OCI-M2 (cell line): ENCODE measurements around the gene IQGAP1.
A peak's percentile ranks its signal among the peaks of the same experiment; 100 is the strongest.
"Not testable (repeated sequence)": the region's sequence is repeated elsewhere in the genome, so short reads cannot be mapped to it uniquely, and the experiment has no call there.

Source experiments
- DNase-seq: peaks from one replicate; lab custom pipeline; 2025; ENCODE audit not compliant: unreplicated experiment; lab: John Stamatoyannopoulos, UW

Gene IQGAP1, protein sequence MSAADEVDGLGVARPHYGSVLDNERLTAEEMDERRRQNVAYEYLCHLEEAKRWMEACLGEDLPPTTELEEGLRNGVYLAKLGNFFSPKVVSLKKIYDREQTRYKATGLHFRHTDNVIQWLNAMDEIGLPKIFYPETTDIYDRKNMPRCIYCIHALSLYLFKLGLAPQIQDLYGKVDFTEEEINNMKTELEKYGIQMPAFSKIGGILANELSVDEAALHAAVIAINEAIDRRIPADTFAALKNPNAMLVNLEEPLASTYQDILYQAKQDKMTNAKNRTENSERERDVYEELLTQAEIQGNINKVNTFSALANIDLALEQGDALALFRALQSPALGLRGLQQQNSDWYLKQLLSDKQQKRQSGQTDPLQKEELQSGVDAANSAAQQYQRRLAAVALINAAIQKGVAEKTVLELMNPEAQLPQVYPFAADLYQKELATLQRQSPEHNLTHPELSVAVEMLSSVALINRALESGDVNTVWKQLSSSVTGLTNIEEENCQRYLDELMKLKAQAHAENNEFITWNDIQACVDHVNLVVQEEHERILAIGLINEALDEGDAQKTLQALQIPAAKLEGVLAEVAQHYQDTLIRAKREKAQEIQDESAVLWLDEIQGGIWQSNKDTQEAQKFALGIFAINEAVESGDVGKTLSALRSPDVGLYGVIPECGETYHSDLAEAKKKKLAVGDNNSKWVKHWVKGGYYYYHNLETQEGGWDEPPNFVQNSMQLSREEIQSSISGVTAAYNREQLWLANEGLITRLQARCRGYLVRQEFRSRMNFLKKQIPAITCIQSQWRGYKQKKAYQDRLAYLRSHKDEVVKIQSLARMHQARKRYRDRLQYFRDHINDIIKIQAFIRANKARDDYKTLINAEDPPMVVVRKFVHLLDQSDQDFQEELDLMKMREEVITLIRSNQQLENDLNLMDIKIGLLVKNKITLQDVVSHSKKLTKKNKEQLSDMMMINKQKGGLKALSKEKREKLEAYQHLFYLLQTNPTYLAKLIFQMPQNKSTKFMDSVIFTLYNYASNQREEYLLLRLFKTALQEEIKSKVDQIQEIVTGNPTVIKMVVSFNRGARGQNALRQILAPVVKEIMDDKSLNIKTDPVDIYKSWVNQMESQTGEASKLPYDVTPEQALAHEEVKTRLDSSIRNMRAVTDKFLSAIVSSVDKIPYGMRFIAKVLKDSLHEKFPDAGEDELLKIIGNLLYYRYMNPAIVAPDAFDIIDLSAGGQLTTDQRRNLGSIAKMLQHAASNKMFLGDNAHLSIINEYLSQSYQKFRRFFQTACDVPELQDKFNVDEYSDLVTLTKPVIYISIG (N-terminal part only)

DNA sequence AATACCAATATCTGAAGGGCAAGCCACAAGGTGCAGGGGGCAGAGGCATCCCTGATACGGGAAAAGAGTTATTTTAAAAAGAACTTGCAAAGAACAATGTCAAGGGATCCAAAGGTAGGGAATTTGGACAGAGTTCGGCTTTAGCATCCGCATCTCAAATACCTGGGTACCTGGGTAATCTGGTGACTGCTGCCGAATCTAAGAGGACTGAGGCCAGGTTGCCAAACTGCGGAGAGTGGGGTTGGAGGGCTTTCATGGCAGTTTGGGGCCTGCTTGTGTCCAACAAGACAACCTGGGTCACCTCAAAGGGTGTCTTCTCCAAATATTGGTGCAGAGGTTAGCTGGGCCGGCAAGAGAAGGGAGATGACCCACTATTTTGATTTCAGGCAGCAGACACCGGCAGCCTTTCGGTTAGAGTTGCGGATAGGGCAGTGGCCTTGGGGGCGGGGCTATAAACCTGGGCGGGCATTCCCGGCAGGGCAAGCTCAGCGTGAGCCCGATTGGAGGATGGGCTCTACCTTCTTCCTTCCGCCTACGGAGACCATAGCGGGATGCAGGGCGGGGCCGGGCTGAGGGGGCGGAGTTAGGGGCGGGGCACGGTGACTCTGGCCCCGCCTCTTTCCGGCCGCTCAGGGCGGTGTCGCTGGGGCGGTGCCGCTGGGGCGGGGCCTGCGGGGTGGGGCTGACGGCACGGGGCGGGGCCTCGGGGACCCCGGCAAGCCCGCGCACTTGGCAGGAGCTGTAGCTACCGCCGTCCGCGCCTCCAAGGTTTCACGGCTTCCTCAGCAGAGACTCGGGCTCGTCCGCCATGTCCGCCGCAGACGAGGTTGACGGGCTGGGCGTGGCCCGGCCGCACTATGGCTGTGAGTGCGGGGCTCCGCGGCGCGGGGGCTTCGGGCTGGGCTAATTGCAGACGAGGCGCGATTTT, at the start of gene IQGAP1:
Gene IQGAP1, plus strand, starts transcription at position 709 of the 928 bp plus-strand sequence. Its CDS starts 100 bp downstream, at position 809.
- peak; percentile 78 for DNase-seq

DNA sequence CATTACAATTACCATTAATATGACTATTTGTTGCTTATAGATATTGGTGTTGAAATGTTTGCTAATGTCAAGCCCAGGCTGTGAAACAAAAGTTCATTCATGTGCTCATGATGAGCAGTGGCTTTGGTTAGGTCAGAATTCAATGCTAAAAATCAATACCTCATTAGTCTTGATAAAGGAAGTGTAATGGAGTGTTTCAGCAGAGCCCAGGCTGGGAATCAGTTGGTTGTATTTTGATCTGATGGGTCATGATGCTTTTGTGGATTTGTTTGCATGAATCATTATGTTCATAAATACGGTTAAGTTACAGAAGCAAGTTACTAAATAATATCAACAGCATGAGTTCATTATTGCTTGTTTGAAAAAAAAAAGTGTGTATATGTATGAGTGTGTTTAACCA, 49.5 kb upstream of the IQGAP1 start:
- DNase-seq = no peak

DNA sequence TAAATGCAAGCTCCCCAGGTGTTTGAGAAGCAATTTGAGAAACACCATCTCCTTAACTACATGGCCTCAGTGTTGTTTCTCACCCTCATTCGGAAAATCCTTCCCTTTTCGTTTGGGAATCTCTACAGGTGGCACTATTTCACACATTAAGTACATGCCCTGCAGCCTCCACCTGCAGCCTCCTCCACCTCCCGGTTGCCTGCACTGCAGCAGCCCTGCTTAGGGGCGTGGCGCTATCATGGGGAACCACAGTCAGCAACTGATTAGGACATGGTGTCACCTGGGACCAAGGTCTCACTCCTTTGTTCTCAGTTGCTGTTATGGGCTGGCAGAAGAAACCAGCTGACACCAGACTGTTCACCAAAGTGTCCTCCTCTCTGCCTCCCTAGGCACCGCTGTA, 47.7 kb upstream of the IQGAP1 start:
- DNase-seq = no peak

DNA sequence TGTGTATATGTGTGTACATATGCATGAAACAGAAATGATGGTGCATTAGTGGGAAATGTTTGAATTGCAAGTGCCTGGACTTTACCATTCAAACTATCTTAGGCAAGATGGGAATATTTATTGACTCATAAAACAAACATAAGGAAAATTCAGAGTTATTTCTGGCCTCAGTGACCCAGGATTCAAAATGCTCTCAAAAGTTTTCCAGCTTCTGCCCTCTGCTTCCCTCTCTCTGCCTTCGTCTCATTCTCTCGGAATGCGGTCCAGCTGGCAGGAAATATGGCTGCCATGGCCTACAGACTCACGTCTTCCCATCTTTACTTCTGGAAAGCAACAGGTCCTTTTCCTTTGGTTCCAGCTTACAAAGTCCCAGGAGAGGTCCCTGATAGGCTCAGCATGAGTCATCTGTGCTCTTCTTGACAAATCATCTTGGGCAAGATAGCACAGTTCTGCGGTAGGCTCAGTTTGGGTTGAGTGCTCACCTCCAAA, 44.7 kb upstream of the IQGAP1 start:
- no peak for DNase-seq

DNA sequence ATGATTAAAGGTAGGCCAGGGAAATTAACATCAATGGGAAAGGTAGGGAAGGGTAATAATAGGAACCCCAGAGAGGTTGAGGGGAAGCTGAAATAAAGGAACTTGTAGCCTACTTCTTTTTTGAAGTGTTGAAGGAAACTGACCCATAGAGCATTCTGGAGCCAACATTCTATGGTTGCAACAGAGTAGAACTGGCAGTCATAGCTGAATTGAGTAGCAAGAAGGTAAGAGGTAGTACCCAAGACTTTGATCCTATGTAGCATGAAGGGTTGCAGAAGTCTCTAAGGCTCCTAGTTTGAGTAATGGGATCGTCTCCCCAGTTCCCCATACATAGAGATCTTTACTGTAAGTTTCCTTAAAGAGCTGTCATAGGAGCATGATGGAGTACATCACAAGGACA, 43.4 kb upstream of the IQGAP1 start:
- no peak for DNase-seq

DNA sequence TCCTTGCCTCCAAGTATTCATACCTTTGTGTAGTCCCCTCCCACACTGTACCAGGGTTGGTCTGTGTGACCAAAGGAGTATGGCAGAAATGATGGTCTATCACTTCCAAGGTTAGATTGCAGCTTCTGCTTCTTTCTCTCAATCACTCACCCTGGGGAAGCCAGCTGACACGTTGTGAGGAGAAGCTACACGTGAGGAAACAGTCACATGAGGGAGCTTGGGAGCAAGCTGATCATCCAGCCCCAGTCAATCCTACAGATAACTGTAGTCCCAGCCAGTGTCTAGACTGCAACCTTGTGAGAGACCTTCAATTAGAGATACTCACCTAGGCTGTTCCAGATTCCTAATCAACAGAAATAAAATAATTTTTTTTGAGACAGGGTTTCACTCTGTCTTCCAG, 42.2 kb upstream of the IQGAP1 start:
- no peak for DNase-seq

DNA sequence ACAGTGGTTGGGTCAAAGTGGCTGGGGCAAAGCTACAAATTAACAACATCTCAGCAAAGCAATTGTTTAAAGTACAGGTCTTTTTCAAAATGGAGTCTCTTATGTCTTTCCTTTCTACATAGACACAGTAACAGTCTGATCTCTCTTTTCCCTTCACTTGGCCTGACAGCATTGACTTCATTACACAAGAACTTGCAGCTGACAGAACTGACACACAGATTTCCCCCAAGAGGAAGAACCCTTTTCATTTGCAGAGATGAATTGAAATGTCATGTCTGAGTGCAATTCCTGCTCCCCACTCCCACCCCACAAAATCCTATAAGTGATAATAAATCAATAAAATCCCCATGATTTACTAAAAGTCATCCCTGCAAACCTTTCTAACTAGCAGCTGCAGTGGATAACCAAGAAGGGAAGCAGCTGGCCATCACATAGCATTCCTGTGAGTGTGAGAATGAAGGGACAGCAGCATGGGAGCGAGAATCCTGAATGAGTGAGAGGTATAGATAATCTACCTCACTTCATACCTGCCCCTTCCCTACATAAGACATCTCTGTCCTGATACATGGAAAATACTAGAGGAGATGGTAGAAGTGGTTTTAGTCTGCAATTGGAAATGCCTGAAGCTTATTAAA, 40.5 kb upstream of the IQGAP1 start:
- DNase-seq = not testable (repeated sequence)

DNA sequence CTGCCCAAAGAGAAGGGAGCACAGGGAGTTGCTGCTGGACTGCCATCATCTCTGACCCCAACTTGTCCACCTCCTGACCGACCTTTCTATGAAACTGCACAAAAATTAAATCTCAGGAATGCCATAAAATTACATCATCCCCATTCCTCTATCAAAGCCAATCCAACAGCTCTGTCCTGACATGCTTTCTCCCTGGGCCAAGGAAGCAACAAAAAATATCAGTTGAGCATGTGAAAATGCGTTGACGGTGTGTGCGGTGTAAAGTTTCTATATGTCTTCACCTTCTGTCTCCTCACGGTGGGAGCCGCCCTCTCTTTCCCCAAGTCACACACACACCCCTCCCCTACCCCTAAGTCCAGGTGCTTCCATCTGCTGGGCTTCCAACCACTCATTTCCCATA, 39.6 kb upstream of the IQGAP1 start:
- DNase-seq = no peak

DNA sequence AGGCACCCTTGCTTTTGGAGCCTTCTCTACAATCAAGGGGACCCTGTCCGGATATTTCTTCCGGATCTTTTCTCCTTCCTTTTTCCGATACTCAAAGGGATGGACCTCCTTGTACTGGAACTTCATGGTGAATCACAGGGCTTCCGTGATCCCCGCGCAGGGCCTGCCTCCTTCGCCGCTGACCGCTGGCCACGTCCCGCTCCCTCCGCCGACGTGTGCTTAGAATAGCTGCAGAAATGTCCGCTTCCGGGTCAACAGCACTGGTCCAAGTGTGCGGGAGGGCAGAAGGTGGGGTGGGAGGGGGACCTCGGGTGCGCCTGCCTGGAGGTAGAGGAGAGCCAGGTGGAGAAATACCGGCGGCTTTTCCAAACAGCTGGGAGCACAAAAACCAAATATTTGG, 39.0 kb upstream of the IQGAP1 start:
- DNase-seq = no peak

DNA sequence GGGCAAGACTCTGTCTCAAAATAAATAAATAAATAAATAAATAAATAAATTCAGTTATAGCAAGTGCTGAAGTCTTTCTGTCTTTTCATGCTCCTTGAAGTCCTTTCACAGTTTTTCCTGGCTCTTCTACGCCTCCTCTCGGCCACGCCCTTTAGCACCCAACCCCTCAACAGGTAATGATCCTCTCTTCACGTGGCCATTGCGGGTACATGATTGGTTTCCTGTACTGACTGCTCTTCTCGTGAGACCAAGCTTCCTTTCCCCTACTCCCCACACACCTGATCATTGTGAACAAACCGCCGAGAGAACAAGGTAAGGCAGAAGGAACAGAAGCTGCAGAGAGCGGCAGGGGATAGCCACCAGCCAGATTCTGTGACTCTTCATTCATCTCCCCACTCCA, 38.2 kb upstream of the IQGAP1 start:
- no peak for DNase-seq

DNA sequence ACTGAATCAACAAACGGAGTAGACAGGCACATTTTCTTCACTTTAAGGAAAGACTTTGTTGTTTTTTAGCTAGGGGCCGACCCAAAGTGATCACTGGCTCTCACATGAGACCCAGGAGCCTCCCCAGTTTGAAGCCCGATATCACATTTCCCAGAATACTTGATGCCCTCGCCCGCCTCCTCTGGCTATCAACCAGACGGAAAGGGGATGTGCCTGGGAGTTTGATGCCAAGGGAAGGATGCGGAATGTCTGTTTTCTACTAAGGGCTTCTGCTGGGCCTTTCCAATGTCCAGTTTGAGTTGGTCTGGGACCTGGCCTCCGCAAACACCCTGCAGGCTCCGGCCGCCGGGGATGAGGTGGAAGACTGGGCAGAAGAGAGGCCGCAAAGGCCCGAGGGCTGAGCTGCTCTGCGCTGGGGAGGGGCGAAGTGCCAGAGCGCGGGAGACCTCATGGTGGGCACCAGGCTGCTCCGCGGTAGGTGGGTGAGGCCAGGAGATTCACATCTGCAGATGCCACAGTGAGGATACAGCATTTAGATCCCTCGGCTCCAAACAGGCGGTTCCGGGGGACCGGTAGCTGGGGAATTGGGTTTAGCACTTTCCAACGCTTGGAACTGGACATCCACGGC, 36.4 kb upstream of the IQGAP1 start:
- no peak for DNase-seq

DNA sequence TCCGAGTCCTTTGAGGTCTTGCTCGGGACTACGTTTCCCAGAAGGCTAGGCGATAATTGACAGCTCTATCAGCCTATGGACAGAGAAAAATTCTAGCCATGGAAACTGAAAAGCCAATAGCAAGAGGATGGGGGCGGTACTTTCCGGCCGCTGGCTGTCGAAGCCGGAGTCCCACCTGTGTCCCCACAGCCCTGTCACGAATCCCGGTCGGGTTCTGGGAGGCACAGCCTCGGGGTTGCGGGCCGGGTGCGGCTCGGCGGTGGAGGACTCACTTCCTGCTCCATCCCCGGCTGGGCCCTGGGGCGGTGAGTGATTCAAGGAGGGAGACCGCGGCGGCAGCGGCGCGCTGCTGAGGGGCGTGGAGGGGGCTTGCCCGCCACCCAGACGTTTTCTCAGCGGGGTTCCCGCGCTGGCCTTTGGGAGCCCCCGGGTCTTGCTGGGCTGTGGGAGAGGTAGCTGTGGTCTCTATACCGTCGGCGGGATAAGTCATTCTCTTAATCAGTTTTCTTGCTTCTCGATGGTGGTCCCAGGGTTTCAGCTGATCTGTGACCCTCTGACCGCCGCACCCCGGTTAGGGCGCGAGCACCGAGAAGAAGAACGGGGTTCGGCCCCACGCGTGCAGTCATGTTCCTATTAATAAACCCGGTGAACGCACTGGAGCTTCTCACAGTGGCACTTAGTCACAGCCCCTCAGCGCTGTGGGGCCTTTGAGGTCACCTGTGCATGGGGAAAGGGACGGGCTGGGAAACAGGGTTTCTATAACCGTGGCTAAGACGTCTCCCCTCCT, 35.7 kb upstream of the IQGAP1 start, which contains the start of gene ZNF774:
Gene ZNF774, plus strand, starts transcription at position 178 of the 787 bp plus-strand sequence. CDS start 2,377 bp downstream, outside the sequence.
- DNase-seq = peak; percentile 83

DNA sequence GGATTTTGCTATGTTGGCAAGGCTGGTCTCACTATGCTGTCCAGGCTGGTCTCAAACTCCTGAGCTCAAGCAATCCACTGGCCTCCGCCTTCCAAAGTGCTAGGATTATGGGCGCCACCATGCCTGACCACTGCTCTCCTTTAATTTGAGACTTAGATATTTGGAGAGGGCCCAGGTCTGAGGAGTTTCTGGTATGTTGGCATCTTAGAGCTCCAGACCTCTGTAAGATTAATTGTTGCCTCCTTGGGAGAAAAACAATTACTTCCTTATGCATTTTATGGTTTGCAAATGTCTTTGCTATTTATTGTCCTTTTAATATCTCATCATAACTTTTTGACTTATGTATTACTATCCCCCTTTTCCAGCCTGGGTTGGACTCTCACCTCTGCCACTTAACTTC, 33.1 kb upstream of the IQGAP1 start:
- DNase-seq = no peak

DNA sequence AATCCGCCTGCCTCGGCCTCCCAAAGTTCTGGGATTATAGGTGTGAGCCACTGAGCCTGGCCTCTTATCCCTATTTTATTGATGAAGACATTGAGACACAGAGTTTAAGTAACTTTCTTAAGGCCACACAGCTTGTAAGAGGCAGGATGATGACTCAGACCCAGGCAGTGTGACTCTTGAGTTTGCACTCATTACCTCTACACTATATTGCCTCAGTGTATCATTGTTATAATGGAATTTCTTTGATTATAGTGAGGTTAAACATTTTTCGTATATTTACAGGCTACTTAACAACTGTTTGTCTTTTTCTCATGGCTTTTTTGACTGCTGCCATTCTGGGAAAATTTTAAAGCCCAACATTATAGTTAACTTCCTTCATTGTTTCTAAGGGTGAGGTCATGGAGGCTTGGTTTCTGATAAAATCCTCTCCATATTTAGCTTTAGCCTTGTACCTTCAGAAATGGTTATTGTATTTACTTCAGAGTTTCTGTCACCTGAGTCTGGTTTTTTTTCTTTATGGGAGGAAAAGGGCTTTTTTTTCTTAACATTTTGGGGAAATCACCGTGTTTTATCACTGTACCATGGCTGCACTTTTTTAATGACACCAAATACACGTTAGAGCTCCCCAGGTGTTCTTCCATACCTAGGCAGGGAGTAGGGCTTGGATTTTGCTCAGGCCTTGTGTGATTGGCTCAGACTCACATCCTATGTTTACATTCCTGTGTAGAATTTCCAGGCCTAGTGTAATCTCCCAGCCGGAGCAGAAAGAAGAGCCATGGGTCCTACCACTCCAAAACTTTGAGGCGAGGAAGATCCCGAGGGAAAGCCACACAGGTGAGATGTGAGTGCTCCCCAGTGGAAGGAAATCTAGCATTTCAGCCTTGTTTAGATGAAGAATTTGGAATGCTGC, 29.7 kb upstream of the IQGAP1 start:
- no peak for DNase-seq

DNA sequence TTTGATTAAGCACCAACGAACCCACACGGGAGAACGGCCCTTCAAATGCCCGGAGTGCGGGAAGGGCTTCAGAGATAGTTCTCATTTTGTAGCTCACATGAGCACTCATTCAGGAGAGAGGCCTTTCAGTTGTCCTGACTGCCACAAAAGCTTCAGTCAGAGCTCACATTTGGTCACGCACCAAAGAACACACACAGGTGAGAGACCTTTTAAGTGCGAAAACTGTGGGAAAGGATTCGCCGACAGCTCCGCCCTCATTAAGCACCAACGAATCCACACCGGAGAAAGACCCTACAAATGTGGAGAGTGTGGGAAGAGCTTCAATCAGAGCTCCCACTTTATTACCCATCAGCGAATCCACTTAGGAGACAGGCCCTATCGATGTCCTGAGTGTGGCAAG, 27.3 kb upstream of the IQGAP1 start:
- no peak for DNase-seq

DNA sequence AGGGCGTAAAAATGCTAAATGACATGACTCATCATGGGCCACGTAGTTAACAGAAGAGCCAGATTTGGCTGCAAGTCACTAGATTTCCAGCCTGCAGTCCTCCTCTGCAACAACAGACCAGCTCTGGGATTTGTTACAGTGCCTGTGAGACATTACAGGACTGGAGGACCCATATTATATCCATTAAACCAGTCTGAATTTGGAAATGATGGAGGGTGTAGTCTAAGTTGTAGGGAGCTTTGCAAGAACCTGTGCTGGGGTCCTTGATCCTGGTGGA, 25.2 kb upstream of the IQGAP1 start:
- no peak for DNase-seq

DNA sequence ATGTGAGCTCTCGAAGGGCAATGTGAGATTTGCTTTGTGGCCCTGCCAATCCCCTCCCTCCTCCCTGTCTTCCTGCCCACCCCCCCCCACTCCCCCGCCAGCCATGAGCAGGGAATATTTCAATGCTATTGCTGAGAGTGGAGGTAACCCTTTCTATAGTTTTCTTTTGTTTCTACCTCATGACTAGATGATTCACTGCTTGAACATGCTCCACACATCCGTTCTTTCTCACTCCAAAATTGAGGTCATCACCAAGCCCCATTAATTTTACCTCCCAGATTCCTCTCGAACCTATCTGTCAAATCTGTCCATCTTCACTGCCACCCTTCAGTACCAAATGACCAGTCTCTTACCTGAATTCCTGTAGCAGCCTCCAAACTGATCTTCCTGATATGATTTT, 23.8 kb upstream of the IQGAP1 start:
- no peak for DNase-seq
